HG03139 (cell line): ENCODE results near the gene METTL21A.
"Not testable (repeated sequence)": the region's sequence is repeated elsewhere in the genome, so short reads cannot be mapped to it uniquely, and the experiment has no call there.

Source experiments
- ATAC-seq: cut with Tn5 transposase; IDR thresholded peaks from one replicate; pipeline ENCODE4 v1.9.1; 2021; ENCODE audit not compliant: unreplicated experiment

METTL21A gene

GRCh38 chr2:207625014-207625907, at the start of gene METTL21A:
Gene METTL21A (minus strand): TSS chr2:207625394. CDS start chr2:207624375, 1,019 bp downstream.
- peak; percentile 55 for ATAC-seq

DNA sequence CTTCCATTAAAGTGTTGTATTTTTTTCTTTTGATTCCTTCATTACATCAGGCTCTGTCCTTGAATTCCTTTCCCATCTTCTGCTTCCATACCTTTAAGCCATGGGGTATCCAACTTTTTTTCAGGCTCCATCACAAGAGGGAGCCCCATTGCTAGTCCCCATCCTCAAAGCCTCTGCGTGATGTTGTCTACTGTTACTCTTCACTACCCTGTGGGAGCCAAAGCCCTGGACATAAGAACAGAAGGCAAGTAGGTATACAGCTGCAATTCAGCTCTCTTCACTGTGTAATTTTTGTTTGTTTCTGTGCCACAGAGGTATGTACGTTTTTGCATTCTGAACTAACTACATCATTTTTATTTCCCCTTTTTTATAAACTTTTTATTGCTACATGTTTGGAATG, 49.6 kb upstream of the METTL21A start:
- no peak for ATAC-seq

- ATAC-seq = no peak
Observed at GRCh38 chr2:207674266-207674774, 49.1 kb upstream of the METTL21A start.

- no peak for ATAC-seq
Observed at GRCh38 chr2:207673431-207673830, 48.2 kb upstream of the METTL21A start.

DNA sequence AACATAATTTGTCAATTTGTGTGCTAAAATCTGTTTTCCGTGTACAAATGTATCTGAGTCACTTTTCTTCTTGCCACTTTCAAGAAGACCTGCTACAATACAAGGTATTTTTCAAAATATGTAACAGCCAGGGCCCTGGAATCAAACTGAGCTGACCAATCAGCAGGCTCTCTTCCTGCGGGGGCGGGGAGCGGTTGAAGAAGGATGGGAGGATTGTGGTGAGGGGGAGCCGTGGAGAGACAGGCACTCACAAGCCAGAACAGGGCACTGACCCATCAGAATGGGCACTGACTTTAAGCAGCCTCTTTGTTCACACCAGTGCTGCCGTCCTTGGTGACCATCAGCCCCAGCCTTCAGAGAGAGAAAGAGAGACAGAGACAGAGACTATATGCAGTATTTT, 45.7 kb upstream of the METTL21A start:
- ATAC-seq = no peak

DNA sequence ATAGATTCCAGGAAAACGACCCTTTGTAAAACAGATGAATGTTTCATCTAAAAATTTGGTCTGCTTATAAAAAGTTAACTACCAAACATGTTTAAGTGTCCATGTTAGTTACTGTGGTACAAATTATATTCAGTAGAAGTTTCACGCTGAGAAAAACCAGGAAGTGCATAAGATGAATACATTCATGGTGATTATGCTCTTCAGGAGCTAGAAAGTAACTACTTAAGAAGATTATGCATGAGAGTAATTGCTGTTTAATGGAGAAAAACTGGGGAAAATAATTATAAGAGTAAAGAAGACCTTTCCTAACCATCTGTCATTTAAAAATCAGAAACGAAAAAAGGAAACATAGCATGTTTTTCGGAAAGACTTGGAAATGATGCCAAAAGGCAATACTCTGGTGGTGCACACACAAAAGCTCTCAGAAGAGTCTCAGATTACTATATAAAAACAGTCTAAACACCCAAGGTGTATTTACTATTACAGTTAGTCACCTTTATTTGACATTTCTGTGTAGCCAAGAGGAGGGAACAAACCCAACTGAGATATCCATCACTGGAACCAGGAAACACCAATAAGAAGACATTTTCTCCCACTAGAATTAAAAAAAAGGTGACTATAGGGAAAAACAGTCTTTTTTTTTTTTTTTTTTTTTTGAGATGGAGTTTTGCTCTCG, 38.8 kb upstream of the METTL21A start:
- no peak for ATAC-seq

GRCh38 chr2:207662203-207662602, 37.0 kb upstream of the METTL21A start:
- peak; percentile 89 for ATAC-seq

DNA sequence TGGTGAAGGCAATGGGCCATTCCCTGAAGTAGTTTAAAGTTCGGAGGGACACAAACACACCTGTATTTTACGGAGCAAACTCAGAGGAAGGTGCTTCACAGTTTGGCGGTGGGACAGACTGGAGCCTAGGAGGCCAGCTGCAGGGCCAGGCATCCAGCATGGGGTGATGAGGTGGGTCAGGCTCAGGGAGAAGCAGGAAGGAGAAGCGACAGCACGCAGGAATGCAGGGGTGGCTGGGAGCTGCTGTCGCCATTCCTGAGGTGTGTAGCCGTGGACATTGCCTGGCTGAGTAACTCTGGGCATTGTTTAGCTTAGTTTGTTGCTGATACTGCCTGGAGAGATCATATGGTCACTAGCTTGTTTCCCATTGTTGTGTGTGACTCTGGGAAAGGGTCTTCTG, 35.8 kb upstream of the METTL21A start:
- ATAC-seq = no peak

- no peak for ATAC-seq
Observed at GRCh38 chr2:207658156-207658555, 33.0 kb upstream of the METTL21A start.

- no peak for ATAC-seq
Observed at GRCh38 chr2:207655000-207655399, 29.8 kb upstream of the METTL21A start.

DNA sequence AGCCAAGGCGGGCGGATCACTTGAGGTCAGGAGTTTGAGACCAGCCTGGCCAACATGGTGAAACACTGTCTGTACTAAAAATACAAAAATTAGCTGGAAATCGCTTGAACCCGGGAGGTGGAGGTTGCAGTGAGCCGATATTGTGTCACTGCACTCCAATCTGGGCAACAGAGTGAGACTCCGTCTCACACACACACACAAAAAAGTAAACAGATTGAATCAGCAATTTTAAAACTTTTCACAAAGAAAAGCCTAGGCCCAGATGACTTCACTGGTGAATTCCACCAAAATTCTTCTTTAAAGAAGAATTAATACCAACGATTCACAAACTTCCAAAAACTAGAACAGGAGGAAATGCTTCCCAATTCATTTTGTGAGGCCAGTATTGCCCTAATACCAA, 21.4 kb upstream of the METTL21A start:
- not testable (repeated sequence) for ATAC-seq

GRCh38 chr2:207643892-207644291, 18.7 kb upstream of the METTL21A start:
- no peak for ATAC-seq

DNA sequence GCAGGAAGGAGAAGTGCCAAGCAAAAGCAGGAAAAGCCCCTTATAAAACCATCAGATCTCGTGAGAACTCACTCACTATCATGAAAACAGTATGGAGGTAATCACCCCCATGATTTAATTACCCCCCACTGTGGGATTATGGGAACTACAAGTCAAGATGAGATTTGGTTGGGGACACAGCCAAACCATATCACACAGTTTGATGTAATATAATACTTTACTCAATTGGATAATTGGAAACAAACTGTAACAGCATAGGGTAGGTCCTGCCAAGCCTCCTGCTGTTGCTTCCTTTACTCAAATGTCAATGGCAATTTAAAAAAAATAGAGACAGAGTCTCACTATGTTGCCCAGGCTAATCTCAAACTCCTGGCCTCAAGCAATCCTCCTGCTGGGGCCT, 15.5 kb upstream of the METTL21A start:
- no peak for ATAC-seq

GRCh38 chr2:207640160-207640559, 15.0 kb upstream of the METTL21A start:
- no peak for ATAC-seq

DNA sequence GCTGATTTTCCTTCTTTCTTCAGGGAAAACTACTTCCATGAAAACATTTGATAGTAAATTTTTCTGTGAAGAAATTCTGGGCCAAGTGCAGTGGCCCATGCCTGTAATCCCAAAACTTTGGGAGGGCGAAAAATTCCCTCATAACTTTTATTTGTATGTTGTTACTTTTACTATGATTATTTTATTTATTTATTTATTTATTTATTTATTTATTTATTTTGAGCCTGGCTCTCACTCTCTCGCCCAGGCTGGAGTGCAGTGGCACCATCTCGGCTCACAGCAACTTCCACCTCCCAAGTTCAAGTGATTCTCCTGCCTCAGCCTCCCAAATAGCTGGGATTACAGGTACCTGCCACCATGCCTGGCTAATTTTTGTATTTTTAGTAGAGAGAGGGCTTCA, 14.1 kb upstream of the METTL21A start:
- ATAC-seq = not testable (repeated sequence)

DNA sequence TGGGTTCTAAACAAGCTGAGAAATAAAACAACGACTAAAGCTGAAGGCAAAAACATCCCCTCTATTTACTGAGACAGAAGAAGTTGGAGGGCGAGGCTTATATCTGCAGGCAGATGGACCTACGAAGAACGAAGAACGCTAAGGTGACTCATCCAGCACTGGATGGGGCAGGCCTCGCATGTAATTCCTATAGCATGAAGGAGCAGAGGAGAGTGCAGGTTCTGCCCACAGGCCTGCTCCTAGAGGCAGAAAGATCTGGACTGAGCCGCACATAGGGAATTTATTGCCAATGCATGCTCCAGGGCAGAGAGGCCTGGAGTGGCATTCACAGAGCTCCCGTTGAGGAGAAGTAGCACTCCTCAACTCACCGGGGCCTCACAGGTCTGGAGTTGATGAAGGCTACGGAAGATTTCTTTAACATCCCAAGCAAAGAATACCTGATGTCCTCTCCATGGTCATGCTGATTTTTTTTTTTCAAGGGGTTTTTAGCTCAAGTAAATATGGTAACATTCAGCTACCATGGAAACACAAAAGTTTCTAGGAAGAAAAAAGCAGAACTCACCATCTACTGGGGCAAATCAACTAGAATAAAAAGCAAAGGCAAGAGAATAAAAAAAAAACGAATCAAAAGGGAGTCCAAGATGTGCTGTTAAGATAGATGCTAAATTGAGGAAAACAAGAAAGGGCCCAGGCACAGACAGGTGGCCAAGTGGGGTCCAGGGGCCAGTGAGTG, 10.4 kb upstream of the METTL21A start:
- no peak for ATAC-seq

GRCh38 chr2:207633686-207634085, 8.5 kb upstream of the METTL21A start:
- ATAC-seq = no peak

- ATAC-seq = no peak
Observed at GRCh38 chr2:207632575-207633493, 7.6 kb upstream of the METTL21A start.

GRCh38 chr2:207630491-207630890, 5.3 kb upstream of the METTL21A start:
- no peak for ATAC-seq

DNA sequence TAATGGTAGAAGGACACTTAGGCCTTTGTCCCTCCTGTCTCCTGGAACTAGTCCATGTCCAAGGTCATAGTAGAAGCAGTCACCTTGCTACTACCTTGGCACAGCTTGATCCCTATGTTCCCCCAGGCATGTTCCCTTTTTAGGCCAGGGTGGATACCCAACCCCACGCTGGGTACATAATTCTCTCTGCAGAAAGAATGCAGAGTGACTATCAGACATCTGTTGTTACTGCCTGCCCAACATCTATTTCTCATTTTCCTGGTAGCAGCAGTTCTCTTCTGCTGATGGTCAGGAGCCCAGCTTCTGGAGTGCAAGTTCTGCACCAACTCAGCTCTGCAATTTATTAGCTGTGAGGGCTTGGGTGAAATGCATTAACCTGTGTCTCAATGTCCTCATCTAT, 4.4 kb upstream of the METTL21A start:
- no peak for ATAC-seq
